Measurements from ENCODE around the gene ZC3H10. TPM values are rescaled to one million over a fixed set of nuclear protein-coding genes. Genes with fewer than 3 reads are reported as not detected.

Gene ZC3H10
- total and polyA plus RNA-seq, 10 donors = 1.5 to 13.6 (median 8.9) TPM

GRCh38 chr12:56118688-56119357 is 757 bp downstream of the ZC3H10 start:
- Histone ChIP-seq H3K4me1 (peaks cover 15 to 77% (median 43%) of the 10 kb centered on the region in 6 donors), H3K27me3 (replicated peaks in 1 of 7) (no peaks in the 10 kb centered on the region), H3K4me3 (peak overlapping the region; percentile 54 to 80 (median 70)), H3K36me3 (peaks cover 0 to 43% (median 20%) of the 10 kb centered on the region in 6 donors), H3K27ac (peak overlapping the region; percentile 83 to 98 (median 94)), H3K9me3 (no peaks in the 10 kb centered on the region)
- 6 to 10% (median 8%) methylated on average over 13 of the region's 13 CpGs for WGBS, 5 donors
- TF ChIP-seq POLR2AphosphoS5 (IDR thresholded peaks at IDR 0.05) = no peak
- no peak for TF ChIP-seq POLR2A (IDR thresholded peaks at IDR 0.05)
- TF ChIP-seq CTCF (IDR thresholded peaks at IDR 0.05 in 8 of 11, conservative IDR thresholded peaks at IDR 0.05 in 3 of 11) = no peak
- no peak for DNase-seq
- intact Hi-C loops (cut with DNase I; ENCODE audit: low total_unique reads) = no loop called here

GRCh38 chr12:56119361-56119796 is 1.3 kb downstream of the ZC3H10 start:
- peaks cover 0 to 37% (median 20%) of the 10 kb centered on the region in 6 donors for H3K36me3 ChIP-seq
- DNase-seq = no peak
- peak overlapping the region in 5 of 8 donors; percentile 67 to 80 (median 72) for H3K4me3 ChIP-seq
- H3K27me3 ChIP-seq (replicated peaks in 1 of 7) = no peaks in the 10 kb centered on the region
- TF ChIP-seq CTCF (IDR thresholded peaks at IDR 0.05 in 8 of 11, conservative IDR thresholded peaks at IDR 0.05 in 3 of 11) (peak; percentile 57 to 92 (median 78)), POLR2A (IDR thresholded peaks at IDR 0.05) (no peak), POLR2AphosphoS5 (IDR thresholded peaks at IDR 0.05) (peak in 1 of 3 donors; percentile 61)
- 0 to 1% (median 0%) methylated on average over 2 of the region's 2 CpGs for WGBS, 5 donors
- peak overlapping the region; percentile 53 to 98 (median 94) for H3K27ac ChIP-seq
- intact Hi-C loops (cut with DNase I; ENCODE audit: low total_unique reads) = no loop called here
- no peaks in the 10 kb centered on the region for H3K9me3 ChIP-seq
- H3K4me1 ChIP-seq = peaks cover 15 to 83% (median 46%) of the 10 kb centered on the region in 6 donors

- peaks cover 16 to 89% (median 52%) of the 10 kb centered on the region in 6 donors for H3K4me1 ChIP-seq
- no peaks in the 10 kb centered on the region for H3K27me3 ChIP-seq (replicated peaks in 1 of 7)
- no peaks in the 10 kb centered on the region for H3K9me3 ChIP-seq
- TF ChIP-seq POLR2AphosphoS5 (IDR thresholded peaks at IDR 0.05) (no peak), POLR2A (IDR thresholded peaks at IDR 0.05) (no peak), CTCF (IDR thresholded peaks at IDR 0.05 in 8 of 11, conservative IDR thresholded peaks at IDR 0.05 in 3 of 11) (no peak)
- H3K4me3 ChIP-seq = no peak overlapping the region
- H3K27ac ChIP-seq = peak overlapping the region in 5 of 8 donors; percentile 53 to 98 (median 98)
- DNase-seq = no peak
- WGBS, 5 donors = 89 to 96% (median 94%) methylated on average over 17 of the region's 17 CpGs
- intact Hi-C loops (cut with DNase I; ENCODE audit: low total_unique reads) = no loop called here
- H3K36me3 ChIP-seq = peaks cover 0 to 37% (median 20%) of the 10 kb centered on the region in 6 donors
These were observed 2.2 kb downstream of the ZC3H10 start for GRCh38 chr12:56120158-56120846.
